HG02571 (cell line): ENCODE measurements around the gene NBPF3.
"Not testable (repeated sequence)": the region's sequence is repeated elsewhere in the genome, so short reads cannot be mapped to it uniquely, and the experiment has no call there.

ENCODE experiments used
- ATAC-seq: cut with Tn5 transposase; IDR thresholded peaks from one replicate; pipeline ENCODE4 v1.9.1; 2021; ENCODE audit warnings: mild to moderate bottlenecking, moderate library complexity; ENCODE audit not compliant: unreplicated experiment

NBPF3 gene

DNA sequence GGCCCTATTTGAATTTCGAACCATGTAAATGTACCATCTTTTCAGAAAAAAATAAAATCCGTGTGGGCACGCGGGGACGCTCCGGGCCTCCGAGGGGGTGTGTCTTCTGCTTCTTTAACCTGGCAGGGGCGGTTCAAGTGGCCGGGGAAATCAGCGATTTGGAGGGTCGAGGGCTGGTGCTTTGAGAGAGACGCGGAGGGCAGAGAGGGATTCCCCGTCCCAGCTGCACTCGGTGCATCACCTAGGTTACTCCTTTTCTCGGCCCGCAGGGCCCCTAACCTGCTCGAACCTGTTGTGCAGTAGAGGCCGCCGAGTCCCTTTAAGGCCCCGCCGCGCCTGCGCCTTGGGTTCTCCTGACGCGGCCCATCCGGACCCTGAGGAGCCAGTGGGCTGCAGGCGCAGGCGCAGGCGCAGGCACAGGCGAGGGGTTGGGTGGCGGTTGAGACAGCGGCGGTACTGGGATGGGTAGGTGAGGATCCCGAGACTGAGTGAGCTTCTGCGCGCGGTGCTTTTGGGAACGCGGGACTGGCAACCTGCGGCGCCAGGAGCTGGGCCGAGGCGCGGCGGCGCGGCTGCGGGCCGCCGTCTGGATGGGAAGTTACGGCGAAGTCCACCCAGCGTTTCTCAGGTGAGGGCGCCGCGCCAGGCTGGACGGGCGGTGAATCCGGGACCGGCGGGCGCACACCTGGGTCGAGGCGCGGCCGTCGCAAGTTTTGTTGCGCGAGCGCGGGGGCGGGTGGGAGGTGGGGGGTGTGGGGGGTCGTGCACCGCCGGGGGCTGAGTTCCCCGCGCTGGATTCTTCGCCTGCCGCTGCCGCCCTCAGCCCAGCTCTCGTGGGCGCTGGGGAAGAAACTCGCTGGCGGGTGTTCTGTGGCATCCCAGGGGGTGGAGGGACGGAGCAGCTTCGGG lies at the start of gene NBPF3:
TSS of gene NBPF3 (plus strand) at position 417 of the 909 bp plus-strand sequence. CDS start 4,950 bp downstream, outside the sequence.
- ATAC-seq: peak; percentile 87

DNA sequence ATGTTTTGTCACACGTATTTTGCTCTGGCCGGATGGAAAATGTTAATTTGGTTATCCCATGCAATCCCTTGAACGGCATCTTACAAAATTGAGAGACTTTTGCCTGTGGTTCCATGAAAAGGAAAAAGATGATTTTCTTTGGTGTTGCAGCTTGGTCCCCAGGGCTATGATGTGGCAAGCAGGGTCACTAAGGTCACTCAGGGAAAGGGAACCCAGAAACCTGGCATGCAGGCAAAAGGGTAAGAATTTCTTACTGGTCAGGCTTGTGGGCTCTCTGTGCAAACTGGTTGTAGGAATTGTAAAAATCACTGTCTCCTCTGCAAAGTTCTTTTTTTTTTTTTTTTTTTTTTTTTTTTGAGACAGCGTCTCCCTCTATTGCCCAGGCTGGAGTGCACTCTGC lies 48.4 kb upstream of the NBPF3 start:
- no peak for ATAC-seq

DNA sequence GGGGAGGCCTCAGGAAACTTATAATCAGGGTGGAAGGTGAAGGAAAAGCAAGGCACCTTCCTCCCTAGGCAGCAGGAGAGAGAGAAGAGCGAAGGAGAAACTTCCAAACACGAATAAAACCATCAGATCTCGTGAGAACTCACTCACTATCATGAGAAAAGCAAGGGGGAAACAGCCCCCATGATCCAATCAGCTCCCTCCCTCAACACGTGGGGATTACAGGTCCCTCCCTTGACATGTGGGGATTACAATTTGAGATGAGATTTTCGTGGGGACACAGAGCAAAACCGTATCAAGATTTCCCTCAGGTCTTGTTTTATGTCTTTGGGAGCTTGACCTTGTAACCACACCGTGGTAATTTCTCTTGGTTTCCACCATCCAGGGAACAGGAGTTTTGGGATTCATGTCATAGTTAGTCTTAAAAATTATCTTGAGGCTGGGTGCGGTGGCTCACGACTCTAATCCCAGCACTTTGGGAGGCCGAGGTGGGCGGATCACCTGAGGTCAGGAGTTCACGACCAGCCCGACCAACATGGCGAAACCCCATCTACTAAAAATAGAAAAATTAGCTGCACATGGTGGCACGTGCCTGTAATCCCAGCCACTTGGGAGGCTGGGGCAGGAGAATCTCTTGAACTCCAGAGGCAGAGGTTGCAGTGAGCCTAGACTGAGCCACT lies 47.2 kb upstream of the NBPF3 start:
- no peak for ATAC-seq

- ATAC-seq: no peak
Observed at GRCh38 chr1:21396516-21396915, 43.4 kb upstream of the NBPF3 start.

DNA sequence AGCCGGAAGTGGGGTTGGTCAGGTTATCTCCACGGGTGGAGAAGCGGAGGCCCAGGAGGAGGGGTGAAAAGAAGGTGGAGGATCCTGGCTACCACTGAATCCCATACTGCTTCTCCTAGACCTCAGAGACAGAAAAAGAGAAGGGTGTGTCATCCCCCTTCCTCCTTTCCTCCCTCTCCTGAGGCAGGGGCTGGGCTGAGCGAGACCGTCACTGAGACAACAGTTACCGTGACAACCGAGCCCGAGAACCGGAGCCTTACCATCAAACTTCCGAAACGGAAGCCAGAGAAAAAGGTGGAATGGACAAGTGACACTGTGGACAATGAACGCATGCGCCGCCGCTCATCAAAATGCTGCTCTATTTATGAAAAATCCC lies 42.1 kb upstream of the NBPF3 start:
- no peak for ATAC-seq

- not testable (repeated sequence) for ATAC-seq
Observed at GRCh38 chr1:21401726-21402346, 38.1 kb upstream of the NBPF3 start.

- no peak for ATAC-seq
Observed at GRCh38 chr1:21406659-21407058, 33.3 kb upstream of the NBPF3 start.

- ATAC-seq: not testable (repeated sequence)
Observed at GRCh38 chr1:21409897-21410296, 30.0 kb upstream of the NBPF3 start.

DNA sequence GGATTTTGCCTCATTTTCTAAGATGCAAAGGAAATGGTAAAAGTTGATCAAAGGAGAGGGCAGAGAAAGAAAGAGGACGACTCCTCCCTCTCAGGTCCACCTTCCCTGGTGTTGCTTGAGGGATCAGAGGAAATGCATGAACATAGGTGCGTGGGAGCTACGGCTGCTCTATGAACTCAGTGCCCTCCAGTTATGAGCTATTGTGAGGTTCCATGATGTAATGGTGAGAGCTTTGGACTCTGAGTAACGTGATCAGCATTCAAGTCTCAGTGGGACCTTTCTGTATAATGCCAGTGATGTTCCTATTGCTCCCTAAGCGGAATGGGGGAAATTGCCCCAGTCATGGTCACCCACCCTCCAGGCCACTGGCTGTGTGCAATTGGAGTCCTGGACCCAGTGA lies 25.9 kb upstream of the NBPF3 start:
- ATAC-seq: no peak

- ATAC-seq: not testable (repeated sequence)
Observed at GRCh38 chr1:21420378-21420777, 19.6 kb upstream of the NBPF3 start.

DNA sequence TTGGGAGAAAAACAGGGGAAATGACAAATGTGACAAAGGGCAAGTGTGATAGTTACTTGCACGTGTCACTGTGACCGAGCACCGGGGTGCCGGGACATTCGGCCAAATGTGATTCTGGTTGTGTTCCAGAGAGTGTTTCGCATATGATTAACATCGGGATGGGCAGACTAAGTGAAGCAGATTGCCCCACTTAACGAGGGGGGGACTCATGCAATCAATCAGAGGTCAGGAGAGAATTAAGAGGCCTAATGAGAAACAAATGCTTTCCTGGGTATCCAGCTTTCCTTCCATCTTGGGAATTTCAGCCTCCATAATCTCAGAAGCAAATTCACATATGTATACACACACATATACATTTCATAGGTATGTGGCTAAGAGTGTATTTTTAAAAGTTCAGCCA lies 18.6 kb upstream of the NBPF3 start:
- not testable (repeated sequence) for ATAC-seq

DNA sequence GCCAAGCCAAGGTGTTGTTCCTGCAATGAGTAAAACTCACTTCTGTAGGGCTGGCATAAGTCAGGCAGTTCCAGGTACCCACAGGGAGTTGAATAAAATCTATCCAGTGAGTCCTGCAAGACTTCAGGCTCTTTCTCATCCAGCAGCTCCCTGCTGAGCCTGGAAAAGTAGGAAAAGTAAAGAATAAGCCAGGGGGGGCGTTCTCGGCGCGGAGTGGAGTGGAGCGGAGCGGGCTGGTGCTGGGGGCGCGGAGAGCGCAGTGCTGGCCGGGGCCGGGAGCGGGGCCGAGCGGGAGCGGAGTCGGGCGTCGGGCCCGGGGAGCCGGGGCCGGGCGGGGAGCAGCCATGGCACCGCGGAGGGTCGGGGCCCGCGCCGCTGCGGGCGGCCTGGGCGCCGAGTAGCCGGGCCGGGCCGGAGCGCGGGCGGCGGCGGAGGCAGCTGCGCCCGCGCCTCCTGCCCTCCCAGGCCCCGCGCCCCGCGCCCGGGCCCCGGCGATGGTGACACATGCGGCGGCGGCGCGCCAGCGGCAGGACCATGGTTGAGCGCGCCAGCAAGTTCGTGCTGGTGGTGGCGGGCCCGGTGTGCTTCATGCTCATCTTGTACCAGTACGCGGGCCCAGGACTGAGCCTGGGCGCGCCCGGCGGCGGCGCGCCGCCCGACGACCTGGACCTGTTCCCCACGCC lies 12.0 kb upstream of the NBPF3 start:
- not testable (repeated sequence) for ATAC-seq

GRCh38 chr1:21428481-21429073 lies 11.4 kb upstream of the NBPF3 start:
- ATAC-seq: not testable (repeated sequence)

DNA sequence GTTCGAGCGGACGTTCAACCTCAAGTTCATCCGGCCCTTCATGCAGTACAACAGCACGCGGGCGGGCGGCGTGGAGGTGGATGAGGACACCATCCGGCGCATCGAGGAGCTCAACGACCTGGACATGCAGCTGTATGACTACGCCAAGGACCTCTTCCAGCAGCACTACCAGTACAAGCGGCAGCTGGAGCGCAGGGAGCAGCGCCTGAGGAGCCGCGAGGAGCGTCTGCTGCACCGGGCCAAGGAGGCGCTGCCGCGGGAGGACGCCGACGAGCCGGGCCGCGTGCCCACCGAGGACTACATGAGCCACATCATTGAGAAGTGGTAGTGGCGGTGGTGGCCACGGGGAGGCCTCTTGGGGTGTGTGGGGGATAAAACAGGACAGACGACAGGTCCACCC lies 10.7 kb upstream of the NBPF3 start:
- ATAC-seq: not testable (repeated sequence)

DNA sequence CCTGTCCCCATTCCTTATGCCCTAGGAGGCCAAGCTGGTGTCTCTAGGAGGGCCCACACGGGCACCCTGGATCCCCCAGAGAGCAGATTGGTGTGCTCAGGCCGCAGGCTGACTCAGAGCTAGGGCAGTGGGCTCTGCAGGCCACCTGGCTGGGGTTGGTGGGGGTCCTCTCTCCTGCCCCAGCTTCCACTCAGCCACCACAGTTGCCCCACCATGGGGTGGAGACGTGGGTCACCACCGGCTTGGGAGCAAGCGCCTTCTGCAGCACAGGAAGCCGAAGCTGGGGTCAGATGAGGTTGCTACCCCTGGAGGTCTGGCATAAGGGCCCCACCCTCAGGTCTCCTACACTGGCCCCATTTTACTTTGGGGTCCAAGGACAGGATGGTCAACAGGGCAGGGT lies 9.1 kb upstream of the NBPF3 start:
- not testable (repeated sequence) for ATAC-seq

GRCh38 chr1:21434394-21434793 lies 5.5 kb upstream of the NBPF3 start:
- no peak for ATAC-seq

DNA sequence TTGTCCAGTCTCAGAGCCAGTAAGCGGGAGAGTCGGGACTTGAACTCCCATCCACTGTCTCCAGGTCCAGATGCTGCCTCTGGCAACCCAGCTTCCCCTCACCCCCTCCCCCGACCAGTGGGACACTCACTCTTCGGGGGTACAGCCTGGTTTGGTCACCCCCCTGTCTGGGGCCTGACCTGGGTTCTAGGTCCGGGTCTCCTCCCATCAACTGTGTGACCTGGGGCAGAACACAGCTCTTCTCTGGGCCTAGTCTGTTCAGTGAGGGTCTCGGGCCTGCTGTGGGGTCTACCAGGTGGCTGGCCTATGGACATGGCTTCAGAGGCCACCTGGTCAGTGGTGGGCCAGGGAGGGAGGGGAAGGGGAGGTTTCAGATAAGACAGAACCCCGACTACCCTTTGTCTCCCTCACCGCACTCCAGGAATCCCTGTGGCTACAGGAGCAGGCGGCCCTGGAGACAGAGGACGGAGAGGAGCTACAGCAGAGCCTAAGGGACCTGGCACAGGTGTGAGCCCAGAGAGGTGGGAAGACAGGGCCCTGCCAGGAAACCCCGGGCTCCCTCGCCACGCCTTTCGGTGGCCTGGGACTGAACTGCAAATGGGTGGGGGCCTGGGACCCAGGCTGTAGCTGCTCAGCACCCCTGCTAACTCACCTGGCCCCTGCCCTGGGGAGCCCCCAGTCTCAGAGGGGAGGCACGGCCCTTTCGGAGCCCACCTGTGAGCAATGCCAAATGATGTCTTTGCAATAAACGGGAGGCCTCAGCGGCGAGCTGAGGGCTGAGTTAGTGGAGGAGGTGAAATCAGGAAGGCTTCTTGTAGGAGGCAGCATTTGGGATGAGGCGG lies 4.1 kb upstream of the NBPF3 start:
- ATAC-seq: no peak

DNA sequence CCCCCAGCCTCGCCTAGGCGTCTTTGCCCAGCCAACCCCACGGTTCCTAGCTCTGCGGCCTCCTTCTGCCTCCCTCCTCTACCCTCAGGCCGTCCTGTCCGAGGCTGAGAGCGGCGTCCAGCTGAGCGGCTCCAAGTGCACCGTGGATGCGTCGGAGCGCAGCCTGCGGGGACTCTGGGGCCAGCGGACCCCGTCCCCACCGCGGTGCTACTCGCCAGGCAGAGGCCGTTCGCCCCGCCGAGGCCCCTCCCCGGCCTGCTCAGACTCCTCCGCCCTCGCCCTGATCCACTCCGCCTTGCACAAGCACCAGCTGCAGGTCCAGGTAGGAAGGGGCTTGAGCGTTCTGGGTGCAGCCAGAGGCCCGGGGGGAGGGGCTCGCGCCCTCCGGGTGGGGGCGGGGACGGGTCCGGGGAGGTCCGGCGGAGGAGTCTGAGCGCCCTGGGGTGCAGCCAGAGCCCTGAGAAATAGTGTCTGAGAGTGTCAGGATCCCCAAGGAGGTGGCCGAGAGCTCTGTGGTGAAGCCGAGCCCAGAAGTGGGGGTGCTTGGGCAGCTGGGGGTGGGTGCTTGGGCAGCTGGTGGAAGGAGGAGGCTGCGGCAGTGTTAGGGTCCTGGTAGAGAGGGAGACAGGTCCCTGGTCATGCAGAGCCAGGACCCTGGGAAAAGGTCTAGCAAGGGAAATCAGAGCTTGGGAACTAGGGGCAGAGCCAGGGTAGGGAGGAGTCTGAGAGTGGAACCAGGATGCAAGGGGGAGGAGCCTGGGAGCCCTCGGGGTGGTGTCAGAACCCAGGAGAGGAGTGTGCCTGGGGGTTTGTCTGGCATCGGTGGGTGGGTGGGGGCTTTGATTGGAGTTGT lies 3.2 kb upstream of the NBPF3 start:
- ATAC-seq: no peak

GRCh38 chr1:21437341-21437640 lies 2.6 kb upstream of the NBPF3 start:
- no peak for ATAC-seq
